IMR-90 (cell line): ENCODE results near the gene CDK5R2. TPM values are rescaled to one million over a fixed set of nuclear protein-coding genes. Genes with fewer than 3 reads are reported as not detected.

Experiments
- ATAC-seq: fragments of 200-7000 bp; cut with Tn5 transposase; 2 replicates; pipeline ENCODE4 v1.9.1; 2020; ENCODE audit warnings: low read depth, mild to moderate bottlenecking, moderate library complexity
- BruUV-seq: library from RNA; stranded (reverse); fragments of 400-500 nt; replicated peaks from 2 replicates; lab custom pipeline; 2021; lab: Mats Ljungman, UMichigan
- CTCF ChIA-PET: fragments of 300-600 bp; formaldehyde crosslinking; extraction: SDS; loops from one replicate; lab custom pipeline; 2021; ENCODE audit warnings: antibody characterized with exemption; lab: Yijun Ruan, JAX
- POLR2A ChIA-PET: fragments of 300-600 bp; sonication (Branson Sonifier 250); formaldehyde crosslinking; loops from one replicate; lab custom pipeline; 2022; ENCODE audit warnings: antibody characterized with exemption; ENCODE audit not compliant: unreplicated experiment; lab: Charles Lee
- DNase-seq: peaks from one replicate; pipeline ENCODE4 v3.0.0; 2013
- H2AFZ ChIP-seq: replicated peaks from 2 replicates; pipeline ENCODE3; 2013; ENCODE audit warnings: low read length, mild to moderate bottlenecking; ENCODE audit not compliant: poor library complexity
- H2AK5ac ChIP-seq: 2 replicates; pipeline ENCODE4 v1.6.1; 2013; ENCODE audit warnings: low read depth, low read length, inconsistent platforms
- H2AK9ac ChIP-seq: replicated peaks from 2 replicates; pipeline ENCODE3; 2013; ENCODE audit warnings: mild to moderate bottlenecking, low read depth, low read length, moderate library complexity; ENCODE audit not compliant: poor library complexity
- H2BK120ac ChIP-seq: 2 replicates; pipeline ENCODE4 v1.6.1; 2013; ENCODE audit warnings: low read depth, low read length, inconsistent platforms
- H2BK15ac ChIP-seq: 3 replicates; pipeline ENCODE4 v1.6.1; 2013; ENCODE audit warnings: low read depth, low read length, inconsistent platforms
- H2BK20ac ChIP-seq: 2 replicates; pipeline ENCODE4 v1.6.1; 2013; ENCODE audit warnings: low read depth, mild to moderate bottlenecking, inconsistent platforms, low read length, moderate library complexity
- H2BK5ac ChIP-seq: 2 replicates; pipeline ENCODE4 v1.6.1; 2013; ENCODE audit warnings: mild to moderate bottlenecking, low read depth, low read length, inconsistent platforms; ENCODE audit not compliant: poor library complexity, severe bottlenecking
- H3K14ac ChIP-seq: replicated peaks from 2 replicates; pipeline ENCODE4 v1.6.1; 2013; ENCODE audit warnings: low read depth, low read length, inconsistent platforms
- H3K18ac ChIP-seq: 2 replicates; pipeline ENCODE4 v1.6.1; 2013; ENCODE audit warnings: low read depth, low read length, control low read depth
- H3K23ac ChIP-seq: 2 replicates; pipeline ENCODE4 v1.6.1; 2013; ENCODE audit warnings: low read depth, low read length, inconsistent platforms
- H3K27ac ChIP-seq: 2 replicates; pipeline ENCODE4 v1.5.1; 2013; ENCODE audit warnings: mild to moderate bottlenecking, control low read depth, low read length; ENCODE audit not compliant: insufficient read depth
- H3K27me3 ChIP-seq: 2 replicates; pipeline ENCODE4 v1.6.1; 2013; ENCODE audit warnings: low read length; ENCODE audit not compliant: control insufficient read depth, insufficient read depth
- H3K36me3 ChIP-seq: 2 replicates; pipeline ENCODE4 v1.6.1; 2013; ENCODE audit warnings: low read length, mixed read lengths; ENCODE audit not compliant: control insufficient read depth, insufficient read depth
- H3K4ac ChIP-seq: 2 replicates; pipeline ENCODE4 v1.6.1; 2013; ENCODE audit warnings: low read depth, low read length, inconsistent platforms
- H3K4me1 ChIP-seq: 2 replicates; pipeline ENCODE4 v1.6.1; 2013; ENCODE audit warnings: low read length, mixed read lengths; ENCODE audit not compliant: control insufficient read depth, insufficient read depth
- H3K4me2 ChIP-seq: 2 replicates; pipeline ENCODE4 v1.6.1; 2013; ENCODE audit warnings: low read depth, mild to moderate bottlenecking, control low read depth, low read length, moderate library complexity
- H3K4me3 ChIP-seq: 2 replicates; pipeline ENCODE4 v1.5.1; 2013; ENCODE audit warnings: low read depth, mild to moderate bottlenecking, control low read depth, low read length, moderate library complexity; ENCODE audit not compliant: insufficient read depth
- H3K56ac ChIP-seq: 2 replicates; pipeline ENCODE4 v1.6.1; 2013; ENCODE audit warnings: low read length, inconsistent platforms; ENCODE audit not compliant: insufficient read depth; ENCODE audit errors: extremely low read depth
- H3K79me1 ChIP-seq, 2 experiments: 2 replicates each; pipeline ENCODE4 v1.6.1; 2013; ENCODE audit warnings: low read length in 2 of 2, inconsistent platforms in 1 of 2, low read depth in 1 of 2
- H3K9ac ChIP-seq: 2 replicates; pipeline ENCODE4 v1.6.1; 2013; ENCODE audit warnings: low read depth, low read length, control low read depth
- H3K9me1 ChIP-seq: 2 replicates; pipeline ENCODE4 v1.6.1; 2013; ENCODE audit warnings: low read length, inconsistent platforms; ENCODE audit not compliant: insufficient read depth
- H3K9me3 ChIP-seq: 2 replicates; pipeline ENCODE4 v1.6.1; 2013; ENCODE audit warnings: low read length; ENCODE audit not compliant: control insufficient read depth, insufficient read depth
- H4K20me1 ChIP-seq: 2 replicates; pipeline ENCODE4 v1.6.1; 2013; ENCODE audit warnings: low read length, inconsistent platforms; ENCODE audit not compliant: insufficient read depth
- H4K5ac ChIP-seq: 2 replicates; pipeline ENCODE4 v1.6.1; 2013; ENCODE audit warnings: mild to moderate bottlenecking, low read depth, low read length, control low read depth
- H4K8ac ChIP-seq, 2 experiments: 2 replicates each; pipeline ENCODE4 v1.6.1; 2013; ENCODE audit warnings: low read depth in 2 of 2, low read length in 2 of 2, control low read depth in 1 of 2, inconsistent platforms in 1 of 2
- H4K91ac ChIP-seq: 2 replicates; pipeline ENCODE4 v1.6.1; 2013; ENCODE audit warnings: low read depth, low read length, inconsistent platforms; ENCODE audit not compliant: insufficient read depth
- MAZ ChIP-seq: IDR thresholded peaks from 2 replicates; pipeline ENCODE4 v1.6.1; 2012; ENCODE audit warnings: low read depth, mild to moderate bottlenecking, low read length, improper control_type of control experiment, moderate library complexity, borderline replicate concordance
- MXI1 ChIP-seq: IDR thresholded peaks from 2 replicates; pipeline ENCODE4 v1.6.1; 2012; ENCODE audit warnings: low read depth, mild to moderate bottlenecking, low read length, moderate library complexity, borderline replicate concordance
- USF2 ChIP-seq: fragments of 150-350 bp; IDR thresholded peaks from 2 replicates; pipeline ENCODE4 v1.6.1; 2017; ENCODE audit warnings: mild to moderate bottlenecking, antibody characterized with exemption, low read length, low read depth
- WGBS, 2 experiments: methylation state at CpG; one replicate each; pipeline versions ENCODE4 v1.1.5 to v1.1.7; 2013; ENCODE audit warnings: missing lambda C conversion rate in 2 of 2; ENCODE audit not compliant: insufficient read length in 1 of 2; ENCODE audit errors: extremely low coverage in 2 of 2; 5-methylcytosine and 5-hydroxymethylcytosine counted together
- dilution Hi-C: fragments of 300-500 bp; cut with HindIII; formaldehyde crosslinking; loops from one replicate; pipeline ENCODE4 v1.14.3; 2018; ENCODE audit warnings: low sequenced_read_pairs; ENCODE audit not compliant: unreplicated experiment
- in situ Hi-C: fragments of 300-500 bp; cut with MboI; formaldehyde crosslinking; loops from 3 replicates; pipeline ENCODE4 v1.14.3; 2019; ENCODE audit warnings: low sequenced_read_pairs, inconsistent platforms, mixed read lengths
- intact Hi-C: fragments of 100-400 bp; cut with micrococcal nuclease; formaldehyde crosslinking; loops from 2 replicates; pipeline ENCODE4 v1.10.0; 2022
- polyA plus RNA-seq, 3 experiments: library from polyadenylated mRNA; depleted of rRNA; stranded (reverse); fragments of >200 nt; gene quantifications; 2 replicates each; pipeline ENCODE4 v1.2.3, GENCODE V29; 2012; ENCODE audit warnings: low replicate concordance in 1 of 3
- total RNA-seq: library from RNA; depleted of rRNA; stranded (reverse); fragments of >200 nt; gene quantifications from 2 replicates; pipeline ENCODE4 v1.2.3, GENCODE V29; 2012

CDK5R2 gene
- total and polyA plus RNA-seq, 2 of the 4 experiments (the other 2 are of a cell fraction): not detected

GRCh38 chr2:218991674-218992168, 32.3 kb downstream of the CDK5R2 start:
- Histone ChIP-seq H3K14ac (no peak overlapping the region), H4K20me1 (no peaks in the 10 kb centered on the region; the same call in 1 of the 2 replicates), H2AK9ac (no peak overlapping the region), H3K4ac (no peak overlapping the region), H4K91ac (no peak overlapping the region), H3K9me1 (peaks cover 3% of the 10 kb centered on the region; the same call in 1 of the 2 replicates), H2AFZ (no peak overlapping the region), H3K36me3 (no peaks in the 10 kb centered on the region), H2BK15ac (no peak overlapping the region), H3K4me3 (no peak overlapping the region), H2AK5ac (no peak overlapping the region), H3K4me1 (no peaks in the 10 kb centered on the region; the same call in 1 of the 2 replicates), H3K27me3 (peaks cover 94% of the 10 kb centered on the region), H4K5ac (no peak overlapping the region), H3K27ac (no peak overlapping the region), H2BK5ac (no peak overlapping the region), H3K56ac (no peak overlapping the region), H3K4me2 (no peak overlapping the region), H2BK120ac (no peak overlapping the region), H3K9ac (no peak overlapping the region), H3K23ac (no peak overlapping the region), H4K8ac (no peak overlapping the region), H3K18ac (no peak overlapping the region), H2BK20ac (no peak overlapping the region), H3K79me1 (no peaks in the 10 kb centered on the region), H3K9me3 (no peaks in the 10 kb centered on the region)
- TF ChIP-seq MAZ (no peak), MXI1 (0 out of 2 replicates have a peak, but pooled peaks have one; percentile 43), USF2 (peak; percentile 33; the same call in 1 of the 2 replicates)
- intact Hi-C loops (no loop called here), dilution Hi-C loops (no loop called here), in situ Hi-C loops (no loop called here)
- POLR2A ChIA-PET: no interaction called here
- ATAC-seq (peak; percentile 30; the same call in 1 of the 2 replicates), DNase-seq (peak; percentile 47)
- CTCF ChIA-PET: interaction anchor here (1.5 kb wide), 1 partner anchor 12 kb away, joined by 5 read pairs; no protein-coding TSS in a partner anchor
- BruUV-seq: no TSS peak
- WGBS, 2 experiments: 5% methylated on average over 4 of the region's 13 CpGs; no CpG with 5 or more reads in 1 of the 2 experiments
